ENCODE results near the gene SYCP2.
A peak's percentile ranks its signal among the peaks of the same experiment; 100 is the strongest.
"Not testable (repeated sequence)": the region's sequence is repeated elsewhere in the genome, so short reads cannot be mapped to it uniquely, and the experiment has no call there.

SYCP2 gene

DNA sequence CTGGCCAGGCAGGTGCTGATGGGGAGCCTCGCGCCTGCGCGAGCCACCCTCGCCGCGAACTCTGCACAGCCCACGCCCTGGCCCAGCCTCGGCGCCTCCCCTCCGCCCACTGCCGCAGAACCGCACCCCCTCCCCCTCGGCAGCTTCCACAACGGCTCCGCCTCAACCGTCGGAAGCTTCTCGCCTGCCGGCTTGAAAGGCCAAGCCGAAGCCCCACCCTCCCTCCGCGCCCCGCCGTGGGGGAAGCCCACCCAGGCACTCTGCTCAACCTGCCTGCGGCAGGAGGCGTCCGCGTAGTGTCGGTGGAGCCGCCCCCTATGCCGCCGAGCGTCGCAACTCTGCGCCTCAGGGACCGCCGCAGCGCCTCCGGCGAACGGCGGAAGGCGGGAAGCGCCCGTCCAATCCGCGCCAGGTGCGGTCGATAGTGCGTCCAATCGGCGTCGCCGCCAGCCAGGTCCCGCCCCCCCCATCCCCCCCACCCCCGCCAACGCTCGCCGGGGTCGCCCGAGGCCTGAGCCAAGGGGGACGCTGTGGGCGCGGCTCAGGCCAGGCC lies at the start of gene SYCP2:
Gene SYCP2, minus strand, starts transcription at position 342 of the 553 bp plus-strand sequence. CDS start 11,224 bp downstream, outside the sequence.
- peak; percentile 51 for DNase-seq

GRCh38 chr20:59983076-59983475 lies 49.6 kb upstream of the SYCP2 start:
- no peak for DNase-seq

- no peak for DNase-seq
These were observed 43.6 kb upstream of the SYCP2 start for GRCh38 chr20:59977086-59977485.

- no peak for DNase-seq
These were observed 42.8 kb upstream of the SYCP2 start for GRCh38 chr20:59976156-59976782.

GRCh38 chr20:59972037-59972801 lies 38.8 kb upstream of the SYCP2 start:
- DNase-seq: no peak

DNA sequence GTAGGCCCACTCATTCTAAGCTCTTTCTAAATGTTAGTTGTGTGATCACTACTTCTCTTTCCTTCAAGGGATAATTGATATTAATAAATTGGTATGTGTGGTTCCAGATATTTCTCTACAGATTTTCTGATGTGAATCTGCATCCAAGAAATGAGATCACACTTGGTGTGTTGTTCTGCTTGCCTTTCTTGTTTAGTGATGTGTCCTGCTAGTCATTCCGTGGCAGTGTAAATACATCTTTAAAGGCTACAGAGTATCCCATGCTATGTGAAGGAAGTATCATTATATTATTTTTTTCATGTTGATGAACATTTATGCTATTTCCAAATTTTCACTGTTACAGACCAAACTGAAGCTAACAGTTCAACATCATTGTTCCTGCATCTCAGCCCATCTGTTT lies 38.0 kb upstream of the SYCP2 start:
- no peak for DNase-seq

- no peak for DNase-seq
These were observed 33.0 kb upstream of the SYCP2 start for GRCh38 chr20:59966428-59966827.

- DNase-seq: no peak
These were observed 28.7 kb upstream of the SYCP2 start for GRCh38 chr20:59962155-59962554.

DNA sequence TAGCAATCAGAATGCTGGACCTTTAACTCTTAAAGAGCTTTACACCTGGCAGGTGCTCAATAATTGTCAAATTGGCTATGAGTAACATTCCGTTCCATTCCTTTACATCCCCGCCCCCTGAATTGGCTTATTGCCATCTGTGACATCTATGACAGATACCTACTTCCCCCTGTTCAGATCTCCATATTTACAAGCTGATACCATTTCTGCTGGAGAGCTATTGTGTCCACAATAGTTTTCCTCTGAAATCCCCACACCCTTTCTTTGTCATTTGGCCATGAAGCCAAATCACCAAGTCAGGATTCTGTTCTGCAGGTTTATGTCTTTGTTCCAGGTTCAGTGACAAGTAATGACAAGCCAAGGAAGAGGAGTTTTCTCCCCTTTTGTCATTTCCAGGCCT lies 28.0 kb upstream of the SYCP2 start:
- DNase-seq: no peak

GRCh38 chr20:59958626-59959025 lies 25.2 kb upstream of the SYCP2 start:
- no peak for DNase-seq

DNA sequence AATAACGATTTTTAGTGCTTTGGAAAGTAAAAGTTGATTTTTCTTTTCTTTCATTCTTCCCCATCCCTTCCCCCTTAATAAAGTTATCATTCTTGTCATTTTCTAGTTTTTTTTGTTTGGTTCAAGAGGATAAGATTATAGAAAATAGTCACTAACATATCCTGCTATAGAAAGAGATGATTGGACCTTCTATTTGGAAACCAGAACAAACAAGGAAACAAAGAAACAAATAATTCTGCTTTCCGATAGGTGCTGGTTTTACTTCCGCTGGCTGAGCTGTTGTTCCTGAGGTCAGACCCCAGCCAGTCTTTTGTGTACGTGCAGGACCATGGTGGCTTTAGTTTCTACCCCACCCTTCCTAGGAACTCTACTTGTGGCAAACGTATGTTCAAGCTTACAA lies 24.7 kb upstream of the SYCP2 start, which contains the start of gene CDH26:
Gene CDH26, plus strand, starts transcription at position 301 of the 400 bp plus-strand sequence. CDS start 304 bp downstream, outside the sequence.
- DNase-seq: no peak

- DNase-seq: not testable (repeated sequence)
These were observed 24.1 kb upstream of the SYCP2 start for GRCh38 chr20:59957568-59957967.

- no peak for DNase-seq
These were observed 21.8 kb upstream of the SYCP2 start for GRCh38 chr20:59955131-59955796.

GRCh38 chr20:59954718-59955117 lies 21.3 kb upstream of the SYCP2 start:
- DNase-seq: no peak

GRCh38 chr20:59949911-59950310 lies 16.5 kb upstream of the SYCP2 start:
- DNase-seq: no peak

- peak; percentile 67 for DNase-seq
These were observed 15.6 kb upstream of the SYCP2 start for GRCh38 chr20:59948828-59949720.

- DNase-seq: no peak
These were observed 14.8 kb upstream of the SYCP2 start for GRCh38 chr20:59948212-59948611.

DNA sequence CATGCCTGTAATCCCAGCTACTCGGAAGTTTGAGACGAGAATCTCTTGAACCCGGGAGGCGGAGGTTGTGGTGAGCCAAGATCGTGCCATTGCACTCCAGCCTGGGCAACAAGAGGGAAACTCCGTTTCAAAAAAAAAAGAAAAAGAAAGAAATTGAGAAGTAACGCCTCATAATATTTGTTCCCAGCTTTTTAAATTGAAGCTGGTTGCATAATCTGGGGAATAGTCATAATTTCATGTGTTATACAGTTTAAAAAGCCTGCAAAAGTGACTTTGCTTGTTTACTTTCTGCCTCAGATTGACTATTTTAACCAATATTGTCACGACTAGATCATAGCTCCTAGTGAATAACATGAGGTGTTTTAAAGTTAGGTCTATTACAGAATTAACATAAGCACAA lies 13.9 kb upstream of the SYCP2 start:
- no peak for DNase-seq

DNA sequence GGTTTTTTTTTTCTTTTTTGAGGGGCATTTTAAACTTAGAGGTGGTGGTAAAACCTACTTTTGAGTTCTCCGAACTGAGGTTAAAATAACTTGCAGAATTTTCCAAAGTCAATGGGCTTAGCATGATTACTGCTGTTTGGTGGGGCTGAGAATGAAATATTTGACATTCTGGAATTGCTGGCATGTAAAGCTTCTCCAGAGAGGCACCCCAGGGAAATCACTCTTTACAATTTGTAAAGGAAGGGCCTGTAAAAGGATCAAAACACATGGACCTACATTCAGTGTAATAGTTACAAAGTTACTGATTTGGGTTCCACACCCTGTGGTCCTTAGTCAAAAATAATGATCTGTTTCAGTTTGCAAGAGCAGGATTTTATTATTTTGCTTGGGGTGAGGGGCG lies 12.3 kb upstream of the SYCP2 start:
- DNase-seq: peak; percentile 64

GRCh38 chr20:59945175-59945574 lies 11.7 kb upstream of the SYCP2 start:
- DNase-seq: peak; percentile 26

GRCh38 chr20:59944726-59945125 lies 11.3 kb upstream of the SYCP2 start:
- DNase-seq: no peak

GRCh38 chr20:59942245-59942644 lies 8.8 kb upstream of the SYCP2 start:
- DNase-seq: no peak

DNA sequence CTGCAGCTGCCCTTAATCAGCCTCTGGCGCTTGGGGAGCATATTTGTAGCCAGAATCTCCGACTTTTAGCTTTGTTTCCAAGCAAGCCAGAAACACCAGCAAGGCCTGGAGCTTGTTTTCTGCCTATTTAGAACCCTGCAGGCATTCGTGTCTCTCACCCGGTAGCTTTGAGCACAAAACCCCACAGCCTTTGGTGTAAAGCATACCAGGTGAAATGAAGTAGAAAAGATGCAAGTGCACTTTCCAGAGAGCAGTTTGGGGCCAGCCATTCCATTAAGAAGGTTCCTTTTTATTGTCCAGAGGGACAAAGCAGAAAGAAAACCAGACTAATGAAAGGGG lies 7.5 kb upstream of the SYCP2 start:
- DNase-seq: no peak

Measured in fibroblast of upper back skin (primary cell).